Stimulated activated naive CD4-positive, alpha-beta T cell treated with Interleukin-2 at 50 U/mL for 16 hours (primary cell): ENCODE data around the gene DLG5.

Experiments used
- DNase-seq: peaks from one replicate; lab custom pipeline; 2025; lab: John Stamatoyannopoulos, UW

Gene DLG5

GRCh38 chr10:77843264-77843663 lies 83.3 kb downstream of the DLG5 start:
- DNase-seq, result no peak

GRCh38 chr10:77842652-77843212 lies 83.8 kb downstream of the DLG5 start:
- DNase-seq, result no peak

GRCh38 chr10:77841711-77842375 lies 84.7 kb downstream of the DLG5 start:
- no peak for DNase-seq

- no peak for DNase-seq
Measured at GRCh38 chr10:77840636-77841035, 85.9 kb downstream of the DLG5 start.

- DNase-seq, result no peak
Measured at GRCh38 chr10:77837925-77838595, 88.5 kb downstream of the DLG5 start.

- DNase-seq, result peak; percentile 71
Measured at GRCh38 chr10:77837248-77837924, 89.2 kb downstream of the DLG5 start.

- DNase-seq, result peak; percentile 62
Measured at GRCh38 chr10:77836299-77836820, 90.2 kb downstream of the DLG5 start.

GRCh38 chr10:77835669-77836086 lies 90.9 kb downstream of the DLG5 start:
- no peak for DNase-seq

- DNase-seq, result no peak
Measured at GRCh38 chr10:77834943-77835668, 91.4 kb downstream of the DLG5 start.

- DNase-seq, result no peak
Measured at GRCh38 chr10:77834540-77834939, 92.0 kb downstream of the DLG5 start.

- no peak for DNase-seq
Measured at GRCh38 chr10:77833792-77834191, 92.8 kb downstream of the DLG5 start.

- no peak for DNase-seq
Measured at GRCh38 chr10:77833225-77833624, 93.3 kb downstream of the DLG5 start.

- DNase-seq, result peak; percentile 8
Measured at GRCh38 chr10:77832238-77832637, 94.3 kb downstream of the DLG5 start.

GRCh38 chr10:77829356-77829755 lies 97.2 kb downstream of the DLG5 start:
- DNase-seq, result no peak

- DNase-seq, result no peak
Measured at GRCh38 chr10:77828377-77828776, 98.2 kb downstream of the DLG5 start.

GRCh38 chr10:77827366-77827765 lies 99.2 kb downstream of the DLG5 start:
- DNase-seq, result no peak

GRCh38 chr10:77825965-77826364 lies 100.6 kb downstream of the DLG5 start:
- no peak for DNase-seq

GRCh38 chr10:77824908-77825307 lies 101.6 kb downstream of the DLG5 start:
- DNase-seq, result no peak

- no peak for DNase-seq
Measured at GRCh38 chr10:77823811-77824542, 102.6 kb downstream of the DLG5 start.

- no peak for DNase-seq
Measured at GRCh38 chr10:77821551-77821950, 105.0 kb downstream of the DLG5 start.

GRCh38 chr10:77821036-77821435 lies 105.5 kb downstream of the DLG5 start:
- no peak for DNase-seq
